ENCODE data around the gene ADAM19.

ADAM19 gene

DNA sequence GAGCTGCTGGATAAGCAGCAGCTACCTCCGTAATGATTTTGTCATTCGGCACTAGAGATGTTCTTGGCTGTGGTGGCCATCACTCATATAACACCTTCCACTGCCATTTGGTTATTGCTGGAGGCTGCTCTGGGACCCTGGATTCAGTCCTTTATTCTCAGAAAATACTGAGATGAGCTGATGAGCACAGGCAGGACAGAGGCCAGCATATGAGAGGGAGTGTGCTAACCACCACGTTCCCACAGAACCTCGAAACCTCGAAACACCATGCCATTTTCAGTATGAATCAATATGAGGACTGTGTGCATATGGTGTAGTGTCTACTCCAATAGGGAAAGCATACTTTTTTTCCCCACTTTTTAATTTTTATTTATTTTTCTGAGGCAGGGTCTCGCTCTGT, 56.6 kb downstream of the ADAM19 start:
- Mint-ChIP-seq H3K27me3 (ENCODE audit: low read depth) (no peaks in the 10 kb centered on the region), H3K27ac (peak overlapping the region in 2 of 3 experiments; percentile 37 to 68), H3K4me3 (no peak overlapping the region), H3K4me1 (peaks cover 37% of the 10 kb centered on the region), H3K36me3 (ENCODE audit: low read depth) (peaks cover 6% of the 10 kb centered on the region), H3K9me3 (no peaks in the 10 kb centered on the region)
- TF ChIP-seq, protein P1, sequence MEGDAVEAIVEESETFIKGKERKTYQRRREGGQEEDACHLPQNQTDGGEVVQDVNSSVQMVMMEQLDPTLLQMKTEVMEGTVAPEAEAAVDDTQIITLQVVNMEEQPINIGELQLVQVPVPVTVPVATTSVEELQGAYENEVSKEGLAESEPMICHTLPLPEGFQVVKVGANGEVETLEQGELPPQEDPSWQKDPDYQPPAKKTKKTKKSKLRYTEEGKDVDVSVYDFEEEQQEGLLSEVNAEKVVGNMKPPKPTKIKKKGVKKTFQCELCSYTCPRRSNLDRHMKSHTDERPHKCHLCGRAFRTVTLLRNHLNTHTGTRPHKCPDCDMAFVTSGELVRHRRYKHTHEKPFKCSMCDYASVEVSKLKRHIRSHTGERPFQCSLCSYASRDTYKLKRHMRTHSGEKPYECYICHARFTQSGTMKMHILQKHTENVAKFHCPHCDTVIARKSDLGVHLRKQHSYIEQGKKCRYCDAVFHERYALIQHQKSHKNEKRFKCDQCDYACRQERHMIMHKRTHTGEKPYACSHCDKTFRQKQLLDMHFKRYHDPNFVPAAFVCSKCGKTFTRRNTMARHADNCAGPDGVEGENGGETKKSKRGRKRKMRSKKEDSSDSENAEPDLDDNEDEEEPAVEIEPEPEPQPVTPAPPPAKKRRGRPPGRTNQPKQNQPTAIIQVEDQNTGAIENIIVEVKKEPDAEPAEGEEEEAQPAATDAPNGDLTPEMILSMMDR (IDR thresholded peaks at IDR 0.05; ENCODE audit: unreplicated experiment in 3 of 3), result no peak

DNA sequence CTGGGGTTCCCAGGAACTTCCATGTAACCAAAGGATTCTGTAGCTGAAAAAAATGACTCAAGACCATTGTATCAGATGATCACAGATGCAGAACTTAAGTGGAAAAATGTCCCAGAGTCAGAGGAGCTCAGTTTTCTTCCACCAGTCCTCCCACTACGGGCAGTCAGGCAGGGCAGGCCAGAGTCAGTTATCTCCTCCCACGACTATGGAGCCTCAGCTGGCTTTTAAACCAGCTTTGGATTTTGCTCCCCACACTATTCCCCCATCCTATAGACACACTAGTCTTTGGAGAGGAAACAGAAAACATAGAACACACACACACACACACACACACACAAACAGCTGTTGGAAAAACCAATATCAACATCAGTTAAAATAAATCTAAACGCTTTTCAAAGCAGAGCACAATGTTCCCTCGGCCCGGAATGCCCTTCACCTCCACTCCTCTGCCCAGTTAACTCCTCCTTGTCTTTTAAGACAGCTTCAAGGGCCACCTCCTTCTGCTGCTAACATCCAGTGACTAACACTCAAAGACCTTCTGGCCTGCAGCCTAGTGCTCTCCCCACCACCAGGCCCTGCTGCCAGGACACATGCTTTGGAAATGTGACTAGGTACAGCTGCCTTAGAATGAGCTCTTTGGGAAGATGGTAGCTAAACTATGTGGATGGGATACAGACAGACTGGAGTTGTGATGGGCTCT, 58.8 kb downstream of the ADAM19 start:
- peaks cover 16% of the 10 kb centered on the region for H3K36me3 Mint-ChIP-seq (ENCODE audit: low read depth)
- no peaks in the 10 kb centered on the region for H3K27me3 Mint-ChIP-seq (ENCODE audit: low read depth)
- TF ChIP-seq, protein P1 (IDR thresholded peaks at IDR 0.05; ENCODE audit: unreplicated experiment in 3 of 3), result no peak
- H3K27ac Mint-ChIP-seq, result peak overlapping the region; percentile 89 to 92 (median 91)
- H3K9me3 Mint-ChIP-seq, result no peaks in the 10 kb centered on the region
- peak overlapping the region in 2 of 3 experiments; percentile 12 to 34 for H3K4me3 Mint-ChIP-seq
- peaks cover 57% of the 10 kb centered on the region for H3K4me1 Mint-ChIP-seq

DNA sequence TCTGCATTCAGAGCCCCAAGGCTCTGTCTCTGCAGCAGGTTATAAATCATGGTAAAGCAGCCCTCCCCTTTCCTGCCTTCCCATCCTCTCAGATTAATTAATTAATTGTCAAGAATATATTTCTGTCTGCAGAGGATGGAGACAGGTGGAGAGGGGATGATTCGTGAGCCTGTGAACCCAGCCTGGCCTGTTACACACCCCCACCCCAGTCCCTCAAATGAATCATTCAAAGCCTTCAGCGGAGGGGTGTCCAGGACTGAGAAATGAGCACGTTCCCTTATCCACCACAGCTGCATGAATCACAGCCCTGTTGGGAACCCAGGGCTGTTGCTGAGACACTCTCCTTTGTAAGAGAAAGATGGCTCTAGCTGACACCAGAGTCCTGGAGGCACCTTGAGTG, 59.6 kb downstream of the ADAM19 start:
- peak overlapping the region; percentile 89 to 92 (median 91) for H3K27ac Mint-ChIP-seq
- peaks cover 64% of the 10 kb centered on the region for H3K4me1 Mint-ChIP-seq
- no peaks in the 10 kb centered on the region for H3K27me3 Mint-ChIP-seq (ENCODE audit: low read depth)
- H3K4me3 Mint-ChIP-seq, result peak overlapping the region in 2 of 3 experiments; percentile 8 to 18
- H3K36me3 Mint-ChIP-seq (ENCODE audit: low read depth), result peaks cover 16% of the 10 kb centered on the region
- TF ChIP-seq, protein P1 (IDR thresholded peaks at IDR 0.05; ENCODE audit: unreplicated experiment in 3 of 3), result no peak
- H3K9me3 Mint-ChIP-seq, result no peaks in the 10 kb centered on the region

DNA sequence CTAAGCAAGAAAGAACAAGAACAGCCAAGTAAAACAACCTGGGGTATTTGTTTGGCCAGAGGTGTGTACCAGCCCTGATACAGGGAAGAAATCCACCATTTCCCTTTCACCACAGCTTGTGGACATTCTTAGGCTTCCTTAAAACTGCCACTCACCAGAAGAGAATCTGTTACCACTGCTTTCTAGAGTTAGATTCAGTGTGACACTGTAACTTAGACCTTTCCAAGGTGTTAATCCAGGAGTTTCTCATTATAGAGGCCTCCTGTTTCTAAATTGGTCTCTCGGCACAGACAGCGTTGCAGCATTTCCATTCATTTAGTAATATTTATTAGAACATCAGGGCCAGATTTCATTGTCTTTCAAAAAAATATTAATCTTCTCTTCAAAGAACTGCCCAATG, 60.6 kb downstream of the ADAM19 start:
- TF ChIP-seq, protein P1 (IDR thresholded peaks at IDR 0.05; ENCODE audit: unreplicated experiment in 3 of 3), result no peak
- no peaks in the 10 kb centered on the region for H3K9me3 Mint-ChIP-seq
- H3K27me3 Mint-ChIP-seq (ENCODE audit: low read depth), result no peaks in the 10 kb centered on the region
- H3K27ac Mint-ChIP-seq, result peak overlapping the region; percentile 24 to 91 (median 34)
- H3K4me3 Mint-ChIP-seq, result no peak overlapping the region
- H3K4me1 Mint-ChIP-seq, result peaks cover 69% of the 10 kb centered on the region
- H3K36me3 Mint-ChIP-seq (ENCODE audit: low read depth), result peaks cover 16% of the 10 kb centered on the region

DNA sequence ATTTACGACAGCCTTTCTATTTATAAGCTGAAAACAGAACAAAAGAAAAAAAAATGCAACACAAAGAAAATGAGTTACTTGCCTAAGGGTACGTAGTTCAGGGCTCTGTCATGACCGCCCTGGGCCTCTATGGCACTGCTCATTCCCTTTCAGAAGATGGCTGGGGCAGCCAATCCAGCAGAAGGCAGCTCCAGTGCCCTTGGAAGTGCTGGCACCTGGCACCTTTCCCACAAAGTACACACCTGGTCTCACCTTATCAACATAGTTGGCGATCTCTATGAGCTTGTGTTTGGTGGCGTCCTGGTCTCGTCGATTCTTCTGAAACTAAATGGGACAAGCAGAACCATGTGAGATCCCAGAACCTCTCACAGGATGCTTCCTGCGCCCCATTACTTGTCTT, 62.4 kb downstream of the ADAM19 start:
- peaks cover 24% of the 10 kb centered on the region for H3K36me3 Mint-ChIP-seq (ENCODE audit: low read depth)
- TF ChIP-seq, protein P1 (IDR thresholded peaks at IDR 0.05; ENCODE audit: unreplicated experiment in 3 of 3), result no peak
- H3K27me3 Mint-ChIP-seq (ENCODE audit: low read depth), result no peaks in the 10 kb centered on the region
- peaks cover 75% of the 10 kb centered on the region for H3K4me1 Mint-ChIP-seq
- peak overlapping the region in 2 of 3 experiments; percentile 30 to 93 for H3K27ac Mint-ChIP-seq
- no peaks in the 10 kb centered on the region for H3K9me3 Mint-ChIP-seq
- no peak overlapping the region for H3K4me3 Mint-ChIP-seq

Data from nephron (organoid).